GM18519 (cell line): ENCODE data around the gene PILRA.
"Not testable (repeated sequence)": the region's sequence is repeated elsewhere in the genome, so short reads cannot be mapped to it uniquely, and the experiment has no call there.

Experiments
- ATAC-seq: cut with Tn5 transposase; IDR thresholded peaks from one replicate; pipeline ENCODE4 v1.9.1; 2021; ENCODE audit warnings: mild to moderate bottlenecking, moderate library complexity; ENCODE audit not compliant: unreplicated experiment, low FRiP score

The PILRA gene

GRCh38 chr7:100376066-100376465 is 2.8 kb downstream of the PILRA start:
- ATAC-seq: no peak

GRCh38 chr7:100378114-100378755 is 4.9 kb downstream of the PILRA start:
- no peak for ATAC-seq

- ATAC-seq: no peak
Measured at GRCh38 chr7:100380196-100380595, 6.9 kb downstream of the PILRA start.

GRCh38 chr7:100381531-100382233 is 8.4 kb downstream of the PILRA start:
- ATAC-seq: not testable (repeated sequence)

GRCh38 chr7:100382234-100382853 is 9.1 kb downstream of the PILRA start:
- ATAC-seq: not testable (repeated sequence)

- no peak for ATAC-seq
Measured at GRCh38 chr7:100384628-100385294, 11.5 kb downstream of the PILRA start.

- ATAC-seq: no peak
Measured at GRCh38 chr7:100386940-100387339, 13.7 kb downstream of the PILRA start.

- no peak for ATAC-seq
Measured at GRCh38 chr7:100387695-100388094, 14.4 kb downstream of the PILRA start.

- ATAC-seq: no peak
Measured at GRCh38 chr7:100389437-100390088, 16.3 kb downstream of the PILRA start.

- no peak for ATAC-seq
Measured at GRCh38 chr7:100390286-100391009, 17.2 kb downstream of the PILRA start.

GRCh38 chr7:100393233-100393905 is 20.1 kb downstream of the PILRA start:
- ATAC-seq: no peak

- no peak for ATAC-seq
Measured at GRCh38 chr7:100394077-100394476, 20.8 kb downstream of the PILRA start.

- peak; percentile 89 for ATAC-seq
Measured at GRCh38 chr7:100396421-100396982, 23.2 kb downstream of the PILRA start.

GRCh38 chr7:100397315-100398081 is 24.2 kb downstream of the PILRA start:
- no peak for ATAC-seq

GRCh38 chr7:100398239-100398638 is 25.0 kb downstream of the PILRA start:
- no peak for ATAC-seq

GRCh38 chr7:100400041-100400440 is 26.8 kb downstream of the PILRA start:
- ATAC-seq: no peak

GRCh38 chr7:100400656-100401055 is 27.4 kb downstream of the PILRA start:
- no peak for ATAC-seq

GRCh38 chr7:100401811-100402210 is 28.5 kb downstream of the PILRA start:
- no peak for ATAC-seq
